GM12878 (cell line): ENCODE results near the gene ZMYND15.

ENCODE experiments used
- BCL11A ChIP-seq: IDR thresholded peaks from 2 replicates; pipeline ENCODE4 v1.6.1; 2011; ENCODE audit warnings: low read depth, low read length
- POLR2A ChIP-seq: IDR thresholded peaks from 2 replicates; pipeline ENCODE4 v1.6.1; 2011; ENCODE audit warnings: low read depth, mild to moderate bottlenecking, low read length
- TF ChIP-seq, protein P1 (sequence below), 3 experiments: IDR thresholded peaks in 2 of 3; conservative IDR thresholded peaks in 1 of 3; 2 replicates each; pipeline ENCODE4 v1.5.1; 2011; ENCODE audit warnings: low read depth in 3 of 3, low read length in 3 of 3, mild to moderate bottlenecking in 3 of 3, control low read depth in 2 of 3, moderate library complexity in 2 of 3, inconsistent platforms in 1 of 3, mixed read lengths in 1 of 3; ENCODE audit not compliant: control insufficient read depth in 2 of 3, insufficient read depth in 1 of 3; ENCODE audit errors: extremely low read depth in 1 of 3

DNA sequence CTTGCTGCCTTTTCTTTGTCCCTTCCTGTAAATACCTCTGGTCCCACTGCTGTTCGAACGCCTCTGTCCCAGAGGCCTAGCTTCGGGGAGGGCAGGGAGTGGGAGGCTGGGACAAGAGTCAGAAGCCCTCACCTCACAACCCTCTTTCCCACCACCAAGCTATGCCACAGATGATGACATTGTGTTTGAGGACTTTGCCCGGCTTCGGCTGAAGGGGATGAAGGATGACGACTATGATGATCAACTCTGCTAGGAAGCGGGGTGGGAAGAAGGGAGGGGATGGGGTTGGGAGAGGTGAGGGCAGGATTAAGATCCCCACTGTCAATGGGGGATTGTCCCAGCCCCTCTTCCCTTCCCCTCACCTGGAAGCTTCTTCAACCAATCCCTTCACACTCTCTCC lies 18.8 kb upstream of the ZMYND15 start:
- no peak for TF ChIP-seq POLR2A
- TF ChIP-seq, protein P1, sequence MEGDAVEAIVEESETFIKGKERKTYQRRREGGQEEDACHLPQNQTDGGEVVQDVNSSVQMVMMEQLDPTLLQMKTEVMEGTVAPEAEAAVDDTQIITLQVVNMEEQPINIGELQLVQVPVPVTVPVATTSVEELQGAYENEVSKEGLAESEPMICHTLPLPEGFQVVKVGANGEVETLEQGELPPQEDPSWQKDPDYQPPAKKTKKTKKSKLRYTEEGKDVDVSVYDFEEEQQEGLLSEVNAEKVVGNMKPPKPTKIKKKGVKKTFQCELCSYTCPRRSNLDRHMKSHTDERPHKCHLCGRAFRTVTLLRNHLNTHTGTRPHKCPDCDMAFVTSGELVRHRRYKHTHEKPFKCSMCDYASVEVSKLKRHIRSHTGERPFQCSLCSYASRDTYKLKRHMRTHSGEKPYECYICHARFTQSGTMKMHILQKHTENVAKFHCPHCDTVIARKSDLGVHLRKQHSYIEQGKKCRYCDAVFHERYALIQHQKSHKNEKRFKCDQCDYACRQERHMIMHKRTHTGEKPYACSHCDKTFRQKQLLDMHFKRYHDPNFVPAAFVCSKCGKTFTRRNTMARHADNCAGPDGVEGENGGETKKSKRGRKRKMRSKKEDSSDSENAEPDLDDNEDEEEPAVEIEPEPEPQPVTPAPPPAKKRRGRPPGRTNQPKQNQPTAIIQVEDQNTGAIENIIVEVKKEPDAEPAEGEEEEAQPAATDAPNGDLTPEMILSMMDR (IDR thresholded peaks at IDR 0.05 in 2 of 3, conservative IDR thresholded peaks at IDR 0.05 in 1 of 3; ENCODE audit: control insufficient read depth in 2 of 3, extremely low read depth in 1 of 3, insufficient read depth in 1 of 3, low read depth in 3 of 3, low read length in 3 of 3), result no peak
- no peak for TF ChIP-seq BCL11A
